HG03439 (cell line): Measurements from ENCODE around the gene PXK.
"Not testable (repeated sequence)": the region's sequence is repeated elsewhere in the genome, so short reads cannot be mapped to it uniquely, and the experiment has no call there.

Experiments
- ATAC-seq: cut with Tn5 transposase; IDR thresholded peaks from one replicate; pipeline ENCODE4 v1.9.1; 2021; ENCODE audit warnings: mild to moderate bottlenecking, moderate library complexity; ENCODE audit not compliant: unreplicated experiment

The PXK gene

DNA sequence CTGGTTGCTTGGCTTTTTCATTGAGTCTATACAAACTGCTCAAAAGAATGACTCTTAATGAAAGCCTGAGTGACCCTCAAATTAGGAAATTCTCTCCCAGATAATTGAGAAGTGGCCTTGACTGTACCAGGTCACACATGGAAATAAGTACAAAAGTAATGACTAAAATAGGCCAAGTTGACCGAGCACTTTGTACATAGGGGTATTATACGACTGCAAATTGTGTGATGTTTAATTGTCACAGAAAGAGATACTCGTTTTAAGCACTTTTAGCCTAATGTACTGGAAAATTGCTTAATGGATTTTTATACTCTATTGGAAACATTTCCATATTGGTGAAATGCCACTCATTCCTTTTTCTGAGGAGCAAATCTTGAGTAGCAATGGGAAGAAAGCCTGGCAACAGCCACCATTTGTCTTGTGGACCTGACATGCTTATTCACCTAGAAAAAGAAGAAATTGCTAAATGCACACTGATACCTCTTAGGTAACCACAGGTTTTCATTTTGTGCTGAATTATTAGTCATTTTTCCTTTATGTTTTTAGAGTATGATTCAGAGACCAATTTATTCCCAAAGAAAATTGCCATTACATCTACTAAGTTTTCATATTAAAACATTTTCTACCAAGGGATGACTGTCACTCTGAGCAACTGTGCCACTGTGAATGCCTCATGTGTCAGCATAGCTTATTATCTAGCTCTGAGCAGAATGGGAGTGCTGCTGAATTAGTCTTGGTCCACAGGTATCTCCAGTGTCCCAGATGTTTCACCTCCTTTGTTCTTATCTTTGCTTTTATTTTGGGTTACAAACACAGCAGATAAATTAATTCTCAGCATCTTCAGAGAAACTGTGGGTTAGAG is 8.9 kb upstream of the PXK start:
- ATAC-seq: no peak

DNA sequence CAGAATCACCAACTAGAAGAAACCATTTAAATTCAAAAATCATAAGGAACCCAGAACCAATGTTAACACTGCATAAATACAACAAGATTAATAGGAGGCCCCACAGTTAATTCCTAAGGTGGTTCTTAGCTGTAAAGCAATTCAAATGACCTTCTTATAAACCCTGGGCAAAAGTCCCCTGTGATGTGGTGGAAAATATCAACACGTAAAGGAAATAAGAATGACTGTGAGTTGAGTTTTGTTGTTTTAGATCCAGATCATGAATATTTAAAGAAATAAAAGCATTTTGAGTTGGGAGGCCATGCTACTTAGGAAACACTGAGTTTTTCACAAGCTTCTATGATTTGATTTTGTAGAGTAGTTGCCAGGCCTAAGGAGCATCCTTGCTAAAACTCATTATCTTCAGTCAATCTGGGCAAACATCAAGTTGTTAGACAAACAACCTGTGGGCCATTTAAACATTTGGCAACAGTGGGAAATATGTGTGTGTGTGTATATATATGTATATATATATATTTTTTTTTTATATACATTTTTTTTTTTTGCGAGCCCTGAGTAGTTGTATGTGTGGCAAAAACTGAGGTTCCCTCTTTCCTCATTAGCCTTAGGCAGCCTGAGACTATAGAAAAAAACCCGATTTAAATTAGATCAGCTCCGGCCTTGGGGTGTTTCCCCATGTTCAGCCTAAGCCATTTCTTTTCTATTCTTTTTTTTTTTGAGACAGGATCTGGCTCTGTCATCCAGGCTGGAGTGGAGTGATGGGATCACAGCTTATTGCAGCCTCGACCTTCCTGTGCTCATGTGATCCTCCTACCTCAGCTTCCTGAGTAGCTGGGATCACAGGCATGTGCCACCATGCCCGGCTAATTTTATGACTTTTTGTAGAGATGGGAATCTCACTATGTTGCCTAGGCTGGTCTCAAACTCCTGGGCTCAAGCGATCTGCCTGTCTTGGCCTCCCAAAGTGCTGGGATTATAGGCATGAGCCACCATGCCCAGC is 8.0 kb upstream of the PXK start:
- ATAC-seq: no peak

DNA sequence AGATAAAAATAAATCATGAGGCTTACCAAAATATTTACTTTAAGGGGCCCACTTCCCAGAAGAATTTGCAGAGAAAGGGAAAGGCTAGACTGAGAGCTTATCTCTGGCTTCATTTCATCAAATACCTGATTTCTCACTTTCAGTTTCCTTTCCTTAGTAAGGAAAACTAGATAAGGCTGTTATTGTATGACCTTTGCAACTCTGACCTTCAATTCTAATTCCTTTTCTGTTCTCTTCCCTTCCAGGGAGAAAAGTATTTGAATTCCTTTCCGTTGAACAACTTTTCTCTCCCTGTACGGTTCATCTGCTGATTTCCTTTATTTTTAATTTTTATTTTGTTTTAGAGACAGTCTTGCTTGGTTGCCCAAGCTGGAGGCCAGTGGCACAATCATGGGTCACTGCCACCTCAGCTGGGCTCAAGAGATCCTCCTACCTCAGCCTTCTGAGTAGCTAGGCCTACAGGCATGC is 7.1 kb upstream of the PXK start:
- ATAC-seq: no peak

DNA sequence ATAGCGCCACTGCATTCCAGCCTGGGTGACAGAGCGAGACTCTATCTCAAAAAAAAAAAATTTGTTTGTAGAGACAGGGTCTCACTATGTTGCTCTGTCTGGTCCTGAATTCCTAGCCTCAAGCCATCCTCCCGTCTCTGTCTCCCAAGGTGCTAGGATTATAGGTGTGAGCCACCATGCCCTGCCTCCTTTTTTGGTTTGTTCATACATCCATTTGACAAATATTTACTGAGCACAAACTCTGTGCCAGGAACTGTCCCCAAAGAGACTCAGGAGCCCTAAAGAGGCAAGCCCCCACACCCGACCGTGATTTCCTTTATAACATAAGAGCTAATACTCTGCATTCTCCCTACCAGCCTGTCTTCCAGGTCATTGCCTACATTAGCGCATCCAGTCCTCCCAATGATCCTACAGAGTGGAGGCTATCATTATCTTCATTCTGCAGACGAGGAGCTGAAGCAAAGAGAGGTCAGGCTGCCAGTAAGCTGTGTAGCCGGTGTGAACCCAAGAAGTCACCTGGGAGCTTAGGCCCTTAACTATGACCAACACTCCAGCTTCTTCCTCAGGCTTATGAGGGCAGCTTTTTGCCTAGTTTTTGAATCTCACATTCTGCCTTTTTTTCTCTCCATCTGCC is 6.3 kb upstream of the PXK start:
- no peak for ATAC-seq

DNA sequence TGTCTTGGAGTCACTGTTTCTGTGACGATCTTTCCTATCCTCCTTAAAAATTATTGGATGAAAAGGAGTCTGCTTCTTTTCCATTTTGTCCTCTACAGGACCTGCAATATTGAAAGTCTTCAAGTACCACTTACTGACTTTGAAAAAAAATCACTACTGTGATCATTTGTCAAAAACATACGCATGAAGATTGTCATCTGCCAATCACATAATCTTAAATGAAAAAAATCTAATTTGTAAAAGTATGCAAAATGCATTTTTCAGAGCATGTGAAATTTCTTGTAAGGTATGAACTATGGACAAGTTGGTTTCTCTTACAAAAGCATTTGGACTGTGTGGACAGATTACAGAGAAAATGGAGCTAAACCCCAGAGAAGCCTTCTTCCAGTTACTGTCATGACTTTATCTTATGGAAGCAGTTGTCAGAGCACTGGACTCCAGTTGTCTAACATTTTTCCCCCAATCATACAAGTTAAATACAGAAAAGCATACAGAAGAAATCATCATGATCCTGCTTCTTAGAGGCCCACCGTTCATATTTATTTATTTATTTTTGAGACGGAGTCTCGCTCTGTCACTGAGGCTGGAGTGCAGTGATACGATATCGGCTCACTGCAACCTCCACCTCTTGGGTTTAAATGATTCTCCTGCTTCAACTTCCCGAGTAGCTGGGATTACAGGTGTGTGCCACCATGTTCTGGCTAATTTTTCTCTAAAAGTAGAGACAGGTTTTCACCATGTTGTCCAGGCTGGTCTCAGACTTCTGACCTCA is 3.4 kb upstream of the PXK start:
- no peak for ATAC-seq

DNA sequence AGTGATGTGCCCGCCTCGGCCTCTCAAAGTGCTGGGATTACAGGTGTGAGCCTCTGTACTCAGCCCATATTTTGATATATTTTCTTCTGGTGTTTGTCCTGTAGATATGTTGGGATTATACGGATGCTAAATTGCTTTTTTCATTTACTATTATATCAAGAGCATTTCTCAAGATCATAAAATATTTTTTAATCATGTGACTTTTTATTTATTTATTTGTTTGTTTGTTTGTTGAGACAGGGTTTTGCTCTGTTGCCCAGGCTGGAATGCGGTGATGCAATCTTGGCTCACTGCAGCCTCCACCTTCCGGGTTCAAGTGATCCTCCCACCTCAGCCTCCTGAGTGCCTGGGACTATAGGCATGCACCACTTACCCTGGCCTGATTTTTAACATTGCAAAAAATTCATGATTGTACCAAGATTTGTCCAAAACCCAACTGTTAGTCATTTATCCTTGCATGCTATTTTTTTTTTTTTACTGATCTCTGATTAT is 2.7 kb upstream of the PXK start:
- no peak for ATAC-seq

DNA sequence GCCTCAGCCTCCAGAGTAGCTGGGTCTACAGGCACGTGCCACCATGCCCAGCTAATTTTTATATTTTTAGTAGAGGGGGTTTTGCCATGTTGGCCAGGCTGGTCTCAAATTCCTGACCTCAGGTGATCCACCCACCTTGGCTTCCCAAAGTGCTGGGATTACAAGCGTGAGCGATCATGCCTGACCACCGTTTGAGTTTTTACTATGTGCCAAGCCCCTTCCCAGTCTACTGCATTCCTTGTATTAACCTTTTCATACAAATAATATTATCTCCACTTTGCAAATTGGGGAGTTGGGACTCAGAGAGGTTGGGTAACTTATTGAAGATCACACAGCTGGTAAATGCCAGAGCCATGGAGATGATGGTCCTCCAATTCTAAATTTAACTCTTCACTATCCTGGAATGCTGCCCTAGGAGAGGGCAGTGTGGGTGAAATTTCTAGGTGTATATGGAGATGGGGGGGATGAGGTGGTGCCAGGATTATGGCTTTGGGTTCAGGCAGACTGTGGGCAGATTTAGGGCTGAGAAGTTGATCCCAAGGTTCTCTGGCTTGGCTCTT is 1.0 kb upstream of the PXK start:
- ATAC-seq: no peak

DNA sequence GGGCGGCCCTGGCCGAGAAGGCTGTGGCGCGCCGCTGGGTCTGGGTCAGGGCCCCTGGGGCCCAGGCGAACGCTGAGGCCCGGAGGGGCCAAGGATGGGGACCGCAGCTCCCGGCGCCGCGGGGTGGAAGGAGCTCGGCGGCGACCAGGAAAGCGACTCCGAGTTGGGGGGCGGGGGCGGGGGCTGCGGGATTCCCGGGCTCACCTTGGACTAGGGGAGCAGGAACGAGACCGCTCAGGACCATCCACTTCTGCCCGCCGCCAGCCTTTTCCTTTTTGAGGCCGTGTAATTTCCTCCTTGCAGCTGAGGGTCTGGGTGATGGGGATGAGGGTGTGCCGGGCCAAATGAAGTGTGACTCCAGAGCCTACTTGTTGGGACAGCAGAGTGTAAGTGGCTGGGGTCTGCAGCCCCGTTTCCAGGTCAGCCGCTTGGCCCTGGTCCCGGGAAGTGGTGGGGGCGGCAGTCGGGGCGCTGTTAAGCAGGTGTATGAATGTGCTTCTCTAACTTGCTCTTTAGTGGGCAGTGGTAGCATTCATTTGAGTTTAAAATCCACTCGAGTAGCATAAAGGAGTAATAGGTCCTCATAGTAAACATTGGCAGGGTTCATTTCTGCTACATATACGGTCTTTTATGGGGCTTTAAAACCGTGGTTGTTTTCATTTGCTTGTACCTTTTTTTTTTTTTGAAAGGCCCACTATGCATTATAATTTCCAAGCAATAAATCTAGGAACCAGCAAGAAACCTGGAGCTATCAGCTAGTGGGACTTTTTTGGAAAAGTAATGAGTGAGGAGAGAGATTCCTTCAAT is 717 bp downstream of the PXK start:
- ATAC-seq: peak; percentile 26

DNA sequence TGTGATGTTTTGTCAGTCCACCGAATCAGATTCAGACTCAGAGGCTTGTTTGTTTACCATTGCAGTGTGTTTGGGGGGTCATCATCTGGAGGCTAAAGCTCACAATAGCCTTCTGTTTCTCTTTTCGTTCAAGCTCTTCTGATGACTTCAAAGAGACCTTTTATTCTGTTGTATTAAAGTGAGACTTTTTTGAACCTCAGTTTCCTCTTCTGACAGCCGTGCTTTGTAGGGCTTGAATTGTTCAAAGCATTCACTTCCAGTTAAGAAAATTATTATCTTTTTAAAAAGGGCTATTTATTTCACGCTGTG is 1.3 kb downstream of the PXK start:
- ATAC-seq: no peak

DNA sequence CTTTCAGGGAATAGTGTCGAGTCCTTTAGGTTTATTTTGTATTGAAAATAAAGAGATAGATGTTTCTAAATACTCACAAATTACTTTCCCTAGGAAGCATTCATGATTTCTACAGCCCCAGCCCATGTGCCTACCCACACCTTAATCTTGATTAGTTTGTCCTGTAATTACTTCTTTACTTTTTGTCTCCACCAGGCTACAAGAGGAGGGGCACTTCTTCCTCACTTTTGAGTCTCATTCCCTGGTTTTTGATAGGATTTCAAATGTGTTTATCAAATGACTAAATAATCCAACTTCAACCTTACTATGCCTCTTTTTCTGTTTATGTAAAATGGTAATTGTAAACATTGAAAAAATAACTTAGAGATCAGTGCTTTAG is 1.8 kb downstream of the PXK start:
- ATAC-seq: no peak

DNA sequence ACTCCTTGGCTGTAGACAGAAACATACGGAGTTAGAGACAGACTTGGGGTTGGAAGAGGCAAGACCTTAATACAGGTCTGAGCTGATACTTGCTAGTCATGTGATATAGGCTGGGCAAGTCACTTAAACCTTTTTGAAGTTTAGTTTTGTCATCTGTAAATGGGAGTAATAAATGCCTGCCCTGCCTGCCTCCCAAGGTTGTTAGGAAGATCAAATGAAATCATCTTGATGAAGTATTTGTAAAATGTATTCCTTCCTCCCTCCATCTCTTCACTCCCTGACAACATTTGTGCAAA is 2.9 kb downstream of the PXK start:
- ATAC-seq: no peak

DNA sequence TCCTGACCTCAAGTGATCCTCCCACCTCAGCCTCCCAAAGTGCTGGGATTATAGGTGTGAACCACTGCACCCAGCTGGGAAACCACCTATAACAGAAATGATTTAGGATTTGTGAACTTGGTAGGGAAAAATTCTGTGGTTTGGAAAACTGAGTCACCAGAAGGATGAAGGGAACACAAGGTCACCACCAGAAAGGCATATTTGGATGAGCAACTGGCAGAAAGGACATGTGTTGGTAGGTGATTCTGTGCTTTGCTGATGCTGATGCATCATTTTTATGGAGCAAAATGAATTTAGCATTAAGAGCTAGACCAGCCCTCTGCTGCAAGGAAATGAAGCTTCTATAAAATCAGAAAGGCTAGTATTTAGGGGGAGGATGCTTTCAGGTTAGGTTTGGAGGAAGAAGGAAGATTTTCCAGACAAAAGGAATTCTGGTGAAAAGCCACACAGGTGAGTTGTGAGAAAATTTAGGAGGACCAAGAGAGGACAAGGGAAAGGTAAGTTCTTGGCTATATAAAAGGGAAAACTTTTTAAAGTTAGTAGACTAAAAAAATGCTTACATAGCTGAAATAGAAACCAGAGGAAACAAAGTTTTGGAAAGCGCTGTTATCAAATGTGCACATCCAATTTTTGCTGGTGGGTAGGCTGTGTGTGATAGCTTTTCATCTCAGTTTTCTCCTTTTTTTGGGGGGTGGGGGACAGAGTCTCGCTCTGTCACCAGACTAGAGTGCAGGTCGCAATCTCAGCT is 3.6 kb downstream of the PXK start:
- ATAC-seq: no peak

DNA sequence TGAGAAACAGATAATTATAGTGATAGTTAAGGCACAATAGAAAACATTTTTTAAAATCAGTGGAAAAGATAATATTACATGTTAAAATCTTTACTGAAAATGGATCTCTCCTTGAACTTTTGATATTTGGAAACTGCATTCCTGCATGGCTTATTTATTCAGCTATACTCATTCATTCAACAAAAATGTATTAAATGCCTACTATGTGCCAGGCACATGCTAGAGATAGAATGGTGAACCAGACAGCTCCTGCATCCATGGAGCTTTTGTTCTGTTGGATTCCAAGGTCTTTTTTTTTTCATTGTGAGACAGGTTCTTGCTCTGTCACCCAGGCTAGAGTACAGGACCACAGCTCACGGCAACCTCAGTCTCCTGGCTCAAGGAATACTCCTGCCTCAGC is 4.5 kb downstream of the PXK start:
- ATAC-seq: no peak

DNA sequence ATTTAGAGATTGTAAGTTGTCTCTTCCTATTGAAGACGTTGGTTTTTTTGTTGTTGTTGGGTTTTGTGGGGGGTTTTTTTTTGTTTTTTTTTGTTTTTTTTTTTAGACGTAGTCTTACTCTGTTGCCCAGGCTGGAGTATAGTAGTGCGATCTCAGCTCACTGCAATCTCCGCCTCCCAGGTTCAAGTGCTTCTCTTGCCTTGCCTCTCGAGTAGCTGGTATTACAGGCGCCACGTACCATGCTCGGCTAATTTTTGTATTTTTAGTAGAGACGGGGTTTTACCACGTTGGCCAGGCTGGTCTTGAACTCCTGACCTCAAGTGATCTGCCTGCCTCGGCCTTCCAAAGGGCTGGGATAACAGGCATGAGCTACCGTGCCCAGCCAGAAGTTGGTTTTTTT is 6.5 kb downstream of the PXK start:
- ATAC-seq: not testable (repeated sequence)

DNA sequence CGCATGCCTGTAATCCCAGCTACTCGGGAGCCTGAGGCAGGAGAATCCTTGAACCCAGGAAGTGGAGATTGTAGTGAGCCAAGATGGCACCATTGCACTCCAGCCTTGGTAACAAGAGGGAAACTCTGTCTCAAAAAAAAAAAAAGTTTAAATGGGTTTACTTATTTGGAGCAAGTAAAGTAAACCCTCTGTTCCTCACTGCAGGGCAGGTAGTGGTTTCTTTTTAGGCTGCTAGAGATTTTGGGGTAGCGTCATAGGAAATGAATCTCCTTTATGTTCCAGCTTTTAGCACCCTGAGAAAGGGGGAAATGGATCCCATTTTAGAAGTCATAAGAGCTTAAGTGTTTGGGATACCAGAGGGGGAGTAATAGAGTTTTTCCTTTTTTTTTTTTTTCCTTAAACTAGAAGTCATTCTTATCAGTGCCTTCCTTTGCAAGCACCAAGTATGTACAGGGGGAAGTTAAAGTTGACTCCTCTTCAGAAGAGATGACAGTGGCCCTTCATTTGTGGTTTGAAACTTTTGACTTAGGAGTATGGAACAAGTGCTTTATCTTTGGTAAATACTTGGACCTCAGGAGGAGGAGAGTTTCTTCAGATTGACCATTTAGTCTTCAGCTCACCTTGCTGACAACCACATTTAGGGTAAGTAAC is 8.0 kb downstream of the PXK start:
- ATAC-seq: no peak

DNA sequence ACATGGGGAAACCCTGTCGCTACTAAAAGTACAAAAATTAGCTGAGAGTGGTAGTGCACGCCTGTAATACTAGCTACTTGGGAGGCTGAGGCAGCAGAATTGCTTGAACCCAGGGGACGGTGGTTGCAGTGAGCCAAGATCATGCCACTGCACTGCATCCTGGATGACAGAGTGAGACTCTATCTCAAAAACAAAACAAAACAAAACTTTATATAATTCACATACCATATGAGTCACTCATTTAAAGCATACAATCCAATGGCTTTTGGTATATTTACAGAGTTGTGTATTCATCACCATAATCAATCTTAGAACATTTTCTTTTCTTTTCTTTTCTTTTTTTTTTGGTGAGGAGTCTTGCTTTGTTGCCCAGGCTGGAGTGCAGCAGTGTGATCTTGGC is 8.7 kb downstream of the PXK start:
- ATAC-seq: no peak

DNA sequence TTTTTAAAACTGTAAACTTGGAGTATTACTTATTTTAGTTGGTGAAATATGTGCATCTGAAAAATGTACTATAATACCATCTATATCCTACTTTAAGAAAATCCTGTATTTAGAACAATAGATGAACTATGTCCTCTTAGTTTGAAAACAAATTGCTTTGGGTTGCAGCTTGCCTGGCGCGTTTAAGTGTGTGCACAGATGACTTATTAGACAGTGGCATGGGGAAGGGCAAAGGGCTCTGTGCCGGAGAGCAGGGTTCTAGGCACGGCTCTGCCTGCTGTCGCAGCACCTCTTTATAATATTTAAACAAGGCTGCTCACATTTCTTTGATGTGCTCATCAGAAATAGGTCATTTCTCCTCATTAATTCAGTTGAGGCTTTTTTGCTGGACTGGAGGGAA is 10.0 kb downstream of the PXK start:
- ATAC-seq: no peak

DNA sequence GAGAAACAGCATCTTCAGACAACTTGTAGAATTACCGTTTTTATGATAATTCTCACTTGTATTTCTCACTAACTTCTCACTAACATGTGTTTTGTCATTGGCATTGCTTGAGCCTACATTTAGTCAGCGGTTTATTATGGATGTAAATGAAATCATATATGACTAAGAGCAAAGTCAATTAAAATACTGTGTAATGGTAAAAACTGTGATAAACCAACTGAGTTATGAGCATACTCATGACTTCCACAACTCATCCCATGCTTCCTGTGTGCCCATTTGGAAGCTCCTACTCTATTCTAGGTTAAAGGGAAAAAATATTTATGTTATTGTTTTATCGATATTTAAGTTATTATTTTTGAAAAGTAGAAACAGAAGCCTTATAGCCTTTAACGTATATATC is 12.8 kb downstream of the PXK start:
- ATAC-seq: no peak
